GM23338 (cell line): ENCODE data around the gene RASEF. TPM values are rescaled to one million over a fixed set of nuclear protein-coding genes. Genes with fewer than 3 reads are reported as not detected.
"Not testable (repeated sequence)": the region's sequence is repeated elsewhere in the genome, so short reads cannot be mapped to it uniquely, and the experiment has no call there.

Experiments used
- ATAC-seq: fragments of 200-7000 bp; cut with Tn5 transposase; 3 replicates; pipeline ENCODE4 v1.9.1; 2020
- DNase-seq: peaks from one replicate; pipeline ENCODE4 v3.0.0-alpha.2; 2015; ENCODE audit warnings: low spot score
- H2AFZ ChIP-seq: fragments of 200-600 bp; sonication (generic); 2 replicates; pipeline ENCODE4 v1.8.0; 2016; ENCODE audit warnings: antibody characterized with exemption, mild to moderate bottlenecking, moderate library complexity
- H3F3A ChIP-seq: fragments of 200-600 bp; sonication (generic); replicated peaks from 2 replicates; pipeline ENCODE4 v1.8.0; 2017; ENCODE audit warnings: antibody characterized with exemption, mixed run types, low read depth
- H3K27ac ChIP-seq: fragments of 200-600 bp; sonication (generic); 2 replicates; pipeline ENCODE4 v1.6.1; 2016; ENCODE audit warnings: low read depth
- H3K27me3 ChIP-seq: fragments of 200-600 bp; sonication (generic); 2 replicates; pipeline ENCODE4 v1.8.0; 2016; ENCODE audit warnings: mild to moderate bottlenecking, mixed run types, moderate library complexity; ENCODE audit not compliant: insufficient read depth
- H3K36me3 ChIP-seq: fragments of 200-600 bp; sonication (generic); 2 replicates; pipeline ENCODE4 v1.8.0; 2016; ENCODE audit warnings: mild to moderate bottlenecking; ENCODE audit not compliant: insufficient read depth
- H3K4me1 ChIP-seq: fragments of 200-600 bp; sonication (generic); 2 replicates; pipeline ENCODE4 v1.8.0; 2016; ENCODE audit warnings: mild to moderate bottlenecking, moderate library complexity; ENCODE audit not compliant: insufficient read depth
- H3K4me2 ChIP-seq: fragments of 200-600 bp; sonication (generic); 2 replicates; pipeline ENCODE4 v1.7.1; 2017; ENCODE audit warnings: mixed run types
- H3K4me3 ChIP-seq: fragments of 200-600 bp; sonication (generic); 2 replicates; pipeline ENCODE4 v1.6.1; 2016; ENCODE audit warnings: mixed run types
- H3K79me2 ChIP-seq: fragments of 200-600 bp; sonication (generic); replicated peaks from 2 replicates; pipeline ENCODE4 v1.8.0; 2017; ENCODE audit warnings: mild to moderate bottlenecking; ENCODE audit not compliant: insufficient read depth
- H3K9me2 ChIP-seq: fragments of 200-600 bp; sonication (generic); 2 replicates; pipeline ENCODE4 v1.8.0; 2017; ENCODE audit not compliant: insufficient read depth
- H4K20me1 ChIP-seq: fragments of 200-600 bp; sonication (generic); replicated peaks from 2 replicates; pipeline ENCODE4 v1.8.0; 2017; ENCODE audit warnings: mild to moderate bottlenecking; ENCODE audit not compliant: insufficient read depth
- H3K27ac Mint-ChIP-seq: 2 replicates; pipeline ENCODE4 v1.8.0; 2020; ENCODE audit warnings: inconsistent platforms, mild to moderate bottlenecking, moderate library complexity, mixed read lengths
- H3K27me3 Mint-ChIP-seq: 3 replicates; pipeline ENCODE4 v1.8.0; 2022; ENCODE audit warnings: low read depth, mild to moderate bottlenecking, moderate library complexity, mixed read lengths, inconsistent platforms; ENCODE audit not compliant: insufficient read depth, poor library complexity
- H3K36me3 Mint-ChIP-seq: 3 replicates; pipeline ENCODE4 v1.8.0; 2021; ENCODE audit warnings: low read depth, mild to moderate bottlenecking, inconsistent platforms, moderate library complexity, mixed read lengths
- H3K4me1 Mint-ChIP-seq: 3 replicates; pipeline ENCODE4 v1.8.0; 2020; ENCODE audit warnings: mild to moderate bottlenecking, inconsistent platforms, mixed read lengths
- H3K4me3 Mint-ChIP-seq: 3 replicates; pipeline ENCODE4 v1.8.0; 2021; ENCODE audit warnings: moderate library complexity, mild to moderate bottlenecking, inconsistent platforms, mixed read lengths
- H3K9me3 Mint-ChIP-seq: 3 replicates; pipeline ENCODE4 v1.8.0; 2020; ENCODE audit warnings: moderate library complexity, mild to moderate bottlenecking, inconsistent platforms, mixed read lengths
- JUNB ChIP-seq: IDR thresholded peaks from one replicate; pipeline ENCODE4 v1.6.1; 2016; ENCODE audit warnings: antibody characterized with exemption; ENCODE audit not compliant: unreplicated experiment
- NANOG ChIP-seq: IDR thresholded peaks from 2 replicates; pipeline ENCODE4 v1.6.1; 2016; ENCODE audit warnings: antibody characterized with exemption, borderline replicate concordance
- POLR2AphosphoS5 ChIP-seq: IDR thresholded peaks from 2 replicates; pipeline ENCODE4 v1.6.1; 2016; ENCODE audit warnings: antibody characterized with exemption, low read depth
- STAT1 ChIP-seq: IDR thresholded peaks from one replicate; pipeline ENCODE4 v1.6.1; 2016; ENCODE audit warnings: antibody characterized with exemption; ENCODE audit not compliant: unreplicated experiment
- polyA plus RNA-seq: library from polyadenylated mRNA; unstranded; fragments of >200 nt; fragmentation: Nextera tagmentation; extraction: Ambion mirVana; gene quantifications from 2 replicates; pipeline ENCODE4 v1.2.1, GENCODE V29; 2016
- total RNA-seq: library from RNA; depleted of rRNA; stranded (reverse); fragments of >200 nt; shearing (Covaris generic); gene quantifications from 2 replicates; pipeline ENCODE4 v1.2.3, GENCODE V29; 2014
- TF ChIP-seq, protein P1 (sequence below): fragments of 250-450 bp; sonication (Bioruptor Pico); IDR thresholded peaks from 2 replicates; pipeline ENCODE4 v1.5.0; 2020; ENCODE audit warnings: mild to moderate bottlenecking, moderate library complexity
- TF ChIP-seq, protein P2 (sequence below), 2 experiments: fragments of 200-600 bp in 1 of 2; sonication (generic) in 1 of 2; conservative IDR thresholded peaks; 2 replicates each; pipeline versions ENCODE4 v1.5.1 to v1.6.1; 2016 to 2017; ENCODE audit warnings: antibody characterized with exemption in 2 of 2, low read depth in 2 of 2, mild to moderate bottlenecking in 2 of 2, moderate library complexity in 1 of 2
- TF ChIP-seq, protein P3 (sequence below): IDR thresholded peaks from 2 replicates; pipeline ENCODE4 v1.6.1; 2016; ENCODE audit warnings: antibody characterized with exemption

RASEF gene
- total and polyA plus RNA-seq, 2 experiments from 2014 or later, result 3.6 to 10.4 TPM

DNA sequence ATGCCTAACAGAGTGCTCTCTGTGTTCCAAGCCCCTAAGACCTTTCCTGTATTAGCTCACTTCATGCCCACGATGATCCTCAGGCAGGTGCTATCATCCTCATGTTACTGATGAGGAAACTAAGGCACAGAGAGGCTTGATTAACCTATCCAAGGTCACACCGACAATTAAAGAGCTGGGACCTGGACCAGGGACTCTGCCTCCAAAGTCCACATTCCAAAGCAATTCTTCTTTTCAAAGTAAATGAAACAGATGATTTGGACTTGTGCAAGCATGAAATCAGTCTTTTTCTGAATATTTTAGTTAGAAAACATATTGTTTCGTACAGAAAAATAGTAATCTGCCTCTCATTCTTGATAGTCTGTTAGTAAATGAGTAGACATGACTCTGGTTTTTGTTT is 18.1 kb upstream of the RASEF start (continued):
- TF ChIP-seq, protein P1, sequence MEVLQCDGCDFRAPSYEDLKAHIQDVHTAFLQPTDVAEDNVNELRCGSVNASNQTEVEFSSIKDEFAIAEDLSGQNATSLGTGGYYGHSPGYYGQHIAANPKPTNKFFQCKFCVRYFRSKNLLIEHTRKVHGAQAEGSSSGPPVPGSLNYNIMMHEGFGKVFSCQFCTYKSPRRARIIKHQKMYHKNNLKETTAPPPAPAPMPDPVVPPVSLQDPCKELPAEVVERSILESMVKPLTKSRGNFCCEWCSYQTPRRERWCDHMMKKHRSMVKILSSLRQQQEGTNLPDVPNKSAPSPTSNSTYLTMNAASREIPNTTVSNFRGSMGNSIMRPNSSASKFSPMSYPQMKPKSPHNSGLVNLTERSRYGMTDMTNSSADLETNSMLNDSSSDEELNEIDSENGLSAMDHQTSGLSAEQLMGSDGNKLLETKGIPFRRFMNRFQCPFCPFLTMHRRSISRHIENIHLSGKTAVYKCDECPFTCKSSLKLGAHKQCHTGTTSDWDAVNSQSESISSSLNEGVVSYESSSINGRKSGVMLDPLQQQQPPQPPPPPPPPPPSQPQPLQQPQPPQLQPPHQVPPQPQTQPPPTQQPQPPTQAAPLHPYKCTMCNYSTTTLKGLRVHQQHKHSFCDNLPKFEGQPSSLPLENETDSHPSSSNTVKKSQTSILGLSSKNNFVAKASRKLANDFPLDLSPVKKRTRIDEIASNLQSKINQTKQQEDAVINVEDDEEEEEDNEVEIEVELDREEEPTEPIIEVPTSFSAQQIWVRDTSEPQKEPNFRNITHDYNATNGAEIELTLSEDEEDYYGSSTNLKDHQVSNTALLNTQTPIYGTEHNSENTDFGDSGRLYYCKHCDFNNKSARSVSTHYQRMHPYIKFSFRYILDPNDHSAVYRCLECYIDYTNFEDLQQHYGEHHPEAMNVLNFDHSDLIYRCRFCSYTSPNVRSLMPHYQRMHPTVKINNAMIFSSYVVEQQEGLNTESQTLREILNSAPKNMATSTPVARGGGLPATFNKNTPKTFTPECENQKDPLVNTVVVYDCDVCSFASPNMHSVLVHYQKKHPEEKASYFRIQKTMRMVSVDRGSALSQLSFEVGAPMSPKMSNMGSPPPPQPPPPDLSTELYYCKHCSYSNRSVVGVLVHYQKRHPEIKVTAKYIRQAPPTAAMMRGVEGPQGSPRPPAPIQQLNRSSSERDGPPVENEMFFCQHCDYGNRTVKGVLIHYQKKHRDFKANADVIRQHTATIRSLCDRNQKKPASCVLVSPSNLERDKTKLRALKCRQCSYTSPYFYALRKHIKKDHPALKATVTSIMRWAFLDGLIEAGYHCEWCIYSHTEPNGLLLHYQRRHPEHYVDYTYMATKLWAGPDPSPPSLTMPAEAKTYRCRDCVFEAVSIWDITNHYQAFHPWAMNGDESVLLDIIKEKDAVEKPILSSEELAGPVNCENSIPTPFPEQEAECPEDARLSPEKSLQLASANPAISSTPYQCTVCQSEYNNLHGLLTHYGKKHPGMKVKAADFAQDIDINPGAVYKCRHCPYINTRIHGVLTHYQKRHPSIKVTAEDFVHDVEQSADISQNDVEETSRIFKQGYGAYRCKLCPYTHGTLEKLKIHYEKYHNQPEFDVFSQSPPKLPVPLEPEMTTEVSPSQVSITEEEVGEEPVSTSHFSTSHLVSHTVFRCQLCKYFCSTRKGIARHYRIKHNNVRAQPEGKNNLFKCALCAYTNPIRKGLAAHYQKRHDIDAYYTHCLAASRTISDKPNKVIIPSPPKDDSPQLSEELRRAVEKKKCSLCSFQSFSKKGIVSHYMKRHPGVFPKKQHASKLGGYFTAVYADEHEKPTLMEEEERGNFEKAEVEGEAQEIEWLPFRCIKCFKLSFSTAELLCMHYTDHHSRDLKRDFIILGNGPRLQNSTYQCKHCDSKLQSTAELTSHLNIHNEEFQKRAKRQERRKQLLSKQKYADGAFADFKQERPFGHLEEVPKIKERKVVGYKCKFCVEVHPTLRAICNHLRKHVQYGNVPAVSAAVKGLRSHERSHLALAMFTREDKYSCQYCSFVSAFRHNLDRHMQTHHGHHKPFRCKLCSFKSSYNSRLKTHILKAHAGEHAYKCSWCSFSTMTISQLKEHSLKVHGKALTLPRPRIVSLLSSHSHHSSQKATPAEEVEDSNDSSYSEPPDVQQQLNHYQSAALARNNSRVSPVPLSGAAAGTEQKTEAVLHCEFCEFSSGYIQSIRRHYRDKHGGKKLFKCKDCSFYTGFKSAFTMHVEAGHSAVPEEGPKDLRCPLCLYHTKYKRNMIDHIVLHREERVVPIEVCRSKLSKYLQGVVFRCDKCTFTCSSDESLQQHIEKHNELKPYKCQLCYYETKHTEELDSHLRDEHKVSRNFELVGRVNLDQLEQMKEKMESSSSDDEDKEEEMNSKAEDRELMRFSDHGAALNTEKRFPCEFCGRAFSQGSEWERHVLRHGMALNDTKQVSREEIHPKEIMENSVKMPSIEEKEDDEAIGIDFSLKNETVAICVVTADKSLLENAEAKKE, result no peak
- TF ChIP-seq, protein P2, sequence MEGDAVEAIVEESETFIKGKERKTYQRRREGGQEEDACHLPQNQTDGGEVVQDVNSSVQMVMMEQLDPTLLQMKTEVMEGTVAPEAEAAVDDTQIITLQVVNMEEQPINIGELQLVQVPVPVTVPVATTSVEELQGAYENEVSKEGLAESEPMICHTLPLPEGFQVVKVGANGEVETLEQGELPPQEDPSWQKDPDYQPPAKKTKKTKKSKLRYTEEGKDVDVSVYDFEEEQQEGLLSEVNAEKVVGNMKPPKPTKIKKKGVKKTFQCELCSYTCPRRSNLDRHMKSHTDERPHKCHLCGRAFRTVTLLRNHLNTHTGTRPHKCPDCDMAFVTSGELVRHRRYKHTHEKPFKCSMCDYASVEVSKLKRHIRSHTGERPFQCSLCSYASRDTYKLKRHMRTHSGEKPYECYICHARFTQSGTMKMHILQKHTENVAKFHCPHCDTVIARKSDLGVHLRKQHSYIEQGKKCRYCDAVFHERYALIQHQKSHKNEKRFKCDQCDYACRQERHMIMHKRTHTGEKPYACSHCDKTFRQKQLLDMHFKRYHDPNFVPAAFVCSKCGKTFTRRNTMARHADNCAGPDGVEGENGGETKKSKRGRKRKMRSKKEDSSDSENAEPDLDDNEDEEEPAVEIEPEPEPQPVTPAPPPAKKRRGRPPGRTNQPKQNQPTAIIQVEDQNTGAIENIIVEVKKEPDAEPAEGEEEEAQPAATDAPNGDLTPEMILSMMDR (conservative IDR thresholded peaks at IDR 0.05; ENCODE audit: low read depth in 2 of 2), result no peak
- TF ChIP-seq POLR2AphosphoS5, result no peak
- no peak for TF ChIP-seq NANOG
- TF ChIP-seq STAT1, result no peak
- TF ChIP-seq, protein P3, sequence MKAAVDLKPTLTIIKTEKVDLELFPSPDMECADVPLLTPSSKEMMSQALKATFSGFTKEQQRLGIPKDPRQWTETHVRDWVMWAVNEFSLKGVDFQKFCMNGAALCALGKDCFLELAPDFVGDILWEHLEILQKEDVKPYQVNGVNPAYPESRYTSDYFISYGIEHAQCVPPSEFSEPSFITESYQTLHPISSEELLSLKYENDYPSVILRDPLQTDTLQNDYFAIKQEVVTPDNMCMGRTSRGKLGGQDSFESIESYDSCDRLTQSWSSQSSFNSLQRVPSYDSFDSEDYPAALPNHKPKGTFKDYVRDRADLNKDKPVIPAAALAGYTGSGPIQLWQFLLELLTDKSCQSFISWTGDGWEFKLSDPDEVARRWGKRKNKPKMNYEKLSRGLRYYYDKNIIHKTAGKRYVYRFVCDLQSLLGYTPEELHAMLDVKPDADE, result no peak
- TF ChIP-seq JUNB, result no peak

DNA sequence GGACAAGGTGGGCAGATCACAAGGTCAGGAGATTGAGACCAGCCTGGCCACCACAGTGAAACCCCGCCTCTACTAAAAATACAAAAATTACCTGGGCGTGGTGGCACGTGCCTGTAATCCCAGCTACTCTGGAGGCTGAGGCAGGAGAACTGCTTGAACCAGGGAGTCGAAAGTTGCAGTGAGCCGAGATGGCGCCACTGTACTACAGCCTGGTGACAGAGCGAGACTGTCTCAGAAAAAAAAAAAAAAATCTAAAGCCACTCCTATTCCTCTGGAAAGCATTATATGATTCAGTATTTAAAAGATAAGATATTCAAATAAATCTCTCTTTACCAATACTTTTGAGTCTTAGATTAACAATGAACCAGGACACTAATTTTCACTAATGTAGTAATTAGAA is 13.0 kb upstream of the RASEF start:
- not testable (repeated sequence) for H3K4me3 Mint-ChIP-seq, H3K4me1 ChIP-seq, H3K36me3 Mint-ChIP-seq, H3K27me3 Mint-ChIP-seq, H3K9me3 Mint-ChIP-seq, H3K27ac ChIP-seq, H3K9me2 ChIP-seq, H3K27me3 ChIP-seq, H3K27ac Mint-ChIP-seq, H2AFZ ChIP-seq, ATAC-seq, H4K20me1 ChIP-seq, DNase-seq, H3K79me2 ChIP-seq, H3F3A ChIP-seq, H3K4me1 Mint-ChIP-seq, H3K4me2 ChIP-seq, H3K36me3 ChIP-seq, H3K4me3 ChIP-seq
- TF ChIP-seq, protein P2 (conservative IDR thresholded peaks at IDR 0.05; ENCODE audit: low read depth in 2 of 2), result peak in 1 of 2 experiments; percentile 20; a peak in 1 of 4 replicates

DNA sequence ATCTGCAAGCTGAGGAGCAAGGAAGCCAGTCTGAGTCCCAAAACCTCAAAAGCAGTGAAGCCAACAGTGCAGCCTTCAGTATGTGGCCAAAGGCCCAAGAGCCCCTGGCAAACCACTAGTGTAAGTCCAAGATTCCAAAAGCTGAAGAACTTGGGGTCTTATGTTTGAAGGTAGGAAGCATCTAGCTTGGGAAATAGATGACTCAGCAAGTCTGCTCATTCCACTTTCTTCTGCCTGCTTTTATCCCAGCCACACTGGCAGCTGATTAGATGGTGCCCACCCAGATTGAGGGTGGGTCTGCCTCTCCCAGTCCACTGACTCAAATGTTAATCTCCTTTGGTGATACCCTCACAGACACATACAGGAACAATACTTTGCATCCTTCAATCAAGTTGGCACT is 9.6 kb upstream of the RASEF start:
- not testable (repeated sequence) for H3K27ac Mint-ChIP-seq, H3F3A ChIP-seq, H3K27ac ChIP-seq, H3K4me3 Mint-ChIP-seq, H3K27me3 ChIP-seq, H4K20me1 ChIP-seq, H3K9me3 Mint-ChIP-seq, H3K4me1 Mint-ChIP-seq, H3K36me3 Mint-ChIP-seq, H3K36me3 ChIP-seq, ATAC-seq, H3K4me3 ChIP-seq, H2AFZ ChIP-seq, H3K27me3 Mint-ChIP-seq, H3K4me2 ChIP-seq, H3K79me2 ChIP-seq, H3K9me2 ChIP-seq, DNase-seq, H3K4me1 ChIP-seq
